ENCODE results near the gene EEF1AKMT2.
A peak's percentile ranks its signal among the peaks of the same experiment; 100 is the strongest.
"Not testable (repeated sequence)": the region's sequence is repeated elsewhere in the genome, so short reads cannot be mapped to it uniquely, and the experiment has no call there.

Gene EEF1AKMT2

GRCh38 chr10:124791547-124792348 lies at the start of gene EEF1AKMT2:
EEF1AKMT2 (minus strand) TSS chr10:124791887; CDS start chr10:124791833, 54 bp downstream.
- DNase-seq, result peak; percentile 78 to 79

GRCh38 chr10:124837687-124838086 lies 46.0 kb upstream of the EEF1AKMT2 start:
- no peak for DNase-seq

GRCh38 chr10:124831116-124831515 lies 39.4 kb upstream of the EEF1AKMT2 start:
- DNase-seq, result no peak

DNA sequence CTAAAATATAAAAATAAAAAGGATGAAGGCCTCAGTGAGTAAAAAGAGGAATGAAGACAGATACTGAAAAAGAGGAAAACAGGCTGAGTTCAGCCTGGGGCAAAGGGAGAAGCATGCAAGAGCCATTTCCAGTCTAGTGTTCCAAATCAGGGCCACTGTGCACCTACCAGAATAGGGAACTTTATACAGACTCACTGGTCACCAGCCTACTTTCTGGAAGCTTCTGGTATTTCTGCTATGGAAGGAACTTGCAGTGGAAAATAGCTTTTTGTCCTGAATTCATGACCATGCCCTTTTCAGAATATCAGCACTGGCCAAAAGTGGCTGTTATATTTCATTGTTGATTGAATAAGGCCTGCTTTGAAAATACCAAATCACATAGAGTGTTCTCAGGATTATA lies 38.8 kb upstream of the EEF1AKMT2 start:
- DNase-seq, result no peak

- DNase-seq, result no peak
Measured at GRCh38 chr10:124829447-124830115, 37.9 kb upstream of the EEF1AKMT2 start.

GRCh38 chr10:124827474-124827873 lies 35.8 kb upstream of the EEF1AKMT2 start:
- no peak for DNase-seq

DNA sequence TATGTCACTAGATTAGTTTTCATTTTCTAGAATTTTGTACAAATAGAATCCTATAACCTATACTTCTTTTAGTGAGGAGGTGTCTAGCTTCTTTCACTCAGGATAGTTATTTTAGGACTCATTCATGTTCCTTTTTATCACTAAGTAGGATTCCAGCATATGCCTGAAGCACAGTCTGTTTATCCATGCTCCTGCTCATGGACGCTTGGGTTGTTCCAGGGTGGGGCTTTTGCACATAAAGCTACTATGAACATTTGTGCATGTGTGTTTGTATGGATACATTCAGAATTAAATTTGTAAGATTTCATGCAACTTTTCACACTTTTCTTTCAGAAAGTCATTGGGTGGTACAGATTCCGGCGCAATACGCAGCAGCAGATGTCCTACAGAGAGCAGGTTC lies 34.6 kb upstream of the EEF1AKMT2 start:
- DNase-seq, result no peak

- DNase-seq, result no peak
Measured at GRCh38 chr10:124825702-124826101, 34.0 kb upstream of the EEF1AKMT2 start.

- not testable (repeated sequence) for DNase-seq
Measured at GRCh38 chr10:124824932-124825331, 33.2 kb upstream of the EEF1AKMT2 start.

GRCh38 chr10:124824507-124824906 lies 32.8 kb upstream of the EEF1AKMT2 start:
- DNase-seq, result no peak

- DNase-seq, result no peak
Measured at GRCh38 chr10:124821520-124821919, 29.8 kb upstream of the EEF1AKMT2 start.

- DNase-seq, result no peak
Measured at GRCh38 chr10:124820121-124820520, 28.4 kb upstream of the EEF1AKMT2 start.

DNA sequence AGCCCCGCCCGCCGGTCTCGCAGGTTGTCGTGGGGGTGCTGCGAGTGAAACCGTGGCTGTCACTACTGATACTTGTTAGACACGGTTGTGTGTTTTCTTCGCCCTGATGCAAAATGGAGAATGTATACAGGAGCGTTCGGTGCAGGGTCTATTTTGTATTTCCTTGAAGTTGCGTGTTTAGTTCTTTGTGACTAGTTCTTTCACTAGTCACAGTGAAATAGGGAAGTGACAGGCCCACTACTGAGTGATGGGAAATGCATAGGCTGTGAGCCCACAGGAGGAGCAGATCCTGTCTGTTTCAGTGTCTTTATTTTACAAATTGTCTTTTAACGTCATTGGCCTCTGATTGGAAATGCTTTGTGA lies 10.6 kb upstream of the EEF1AKMT2 start:
- DNase-seq, result peak in 1 of 2 donors; percentile 8

DNA sequence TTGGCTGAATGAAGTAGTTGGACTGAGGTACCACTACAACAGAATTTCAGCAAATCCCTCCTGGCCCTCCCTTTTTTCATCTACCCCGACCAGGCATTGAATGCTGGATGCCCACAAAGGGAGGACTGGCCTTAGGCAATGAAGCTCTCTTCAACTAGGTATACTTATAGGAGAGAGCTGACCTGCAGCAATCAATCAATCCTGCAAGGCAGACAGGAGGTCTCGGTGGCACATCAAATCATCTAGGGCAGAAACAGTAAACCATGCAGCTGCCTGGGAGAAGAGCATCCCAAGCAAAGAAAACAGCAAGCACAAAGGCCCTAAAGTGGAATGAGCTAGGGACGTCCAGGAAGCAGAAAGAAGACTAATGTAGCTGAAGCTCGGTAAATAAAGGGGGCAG lies 7.5 kb upstream of the EEF1AKMT2 start:
- DNase-seq, result no peak

GRCh38 chr10:124798781-124799180 lies 7.1 kb upstream of the EEF1AKMT2 start:
- DNase-seq, result no peak

DNA sequence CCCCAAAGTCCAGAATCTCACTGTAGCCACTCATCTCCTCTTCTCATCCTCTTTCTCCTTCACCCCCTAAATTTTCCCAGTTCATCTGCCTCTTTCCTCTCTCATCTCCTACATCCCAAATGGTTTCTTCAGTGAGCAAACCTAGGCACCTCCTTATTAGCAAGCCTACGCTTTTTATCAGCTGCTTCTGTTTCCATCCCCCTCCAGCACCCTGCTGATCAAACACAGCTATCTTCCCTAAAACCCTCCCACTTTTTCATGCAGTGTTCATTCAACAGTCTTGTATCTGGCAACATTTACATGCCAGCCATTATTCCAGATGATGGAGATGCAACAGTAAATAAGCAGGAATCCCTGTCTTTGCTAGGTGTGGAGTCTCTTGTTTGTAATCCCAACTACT lies 6.7 kb upstream of the EEF1AKMT2 start:
- DNase-seq, result no peak

- no peak for DNase-seq
Measured at GRCh38 chr10:124792998-124793352, 1.3 kb upstream of the EEF1AKMT2 start.

DNA sequence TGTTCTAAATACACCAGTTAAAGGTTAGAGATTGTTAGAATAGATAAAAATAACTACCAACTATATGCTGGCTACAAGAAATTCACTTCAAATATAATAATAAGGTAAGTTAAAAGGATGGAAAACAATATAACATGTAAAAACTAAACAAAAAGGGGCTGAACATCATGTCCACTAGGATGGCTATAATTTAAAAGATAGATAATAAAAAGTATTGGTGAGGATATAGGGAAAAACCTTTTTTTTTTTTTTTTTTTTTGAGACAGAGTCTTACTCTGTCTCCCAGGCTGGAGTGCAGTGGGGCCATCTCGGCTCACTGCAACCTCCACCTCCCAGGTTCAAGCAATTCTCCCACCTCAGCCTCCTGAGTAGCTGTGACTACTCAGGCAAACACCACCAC lies 8.8 kb downstream of the EEF1AKMT2 start:
- not testable (repeated sequence) for DNase-seq

- no peak for DNase-seq
Measured at GRCh38 chr10:124768791-124769190, 22.9 kb downstream of the EEF1AKMT2 start.

DNA sequence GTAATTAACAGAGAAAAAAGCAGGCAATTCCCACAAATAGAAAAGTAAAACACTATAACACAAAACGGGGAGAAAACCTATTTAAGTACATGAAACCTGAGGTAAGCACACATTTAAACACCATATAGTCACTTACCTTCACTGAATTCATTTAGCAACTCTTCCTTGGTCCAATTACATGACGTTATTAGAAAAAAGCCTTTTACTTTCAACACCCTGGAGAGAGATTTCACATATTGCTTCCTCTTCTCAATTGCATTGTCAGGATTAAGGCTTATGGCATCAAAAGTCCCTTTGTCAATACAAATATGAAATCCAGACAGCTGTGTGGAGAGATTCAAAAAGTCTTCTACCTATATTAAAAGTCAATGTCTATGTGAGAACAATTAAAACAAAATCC lies 26.4 kb downstream of the EEF1AKMT2 start:
- no peak for DNase-seq

- DNase-seq, result no peak
Measured at GRCh38 chr10:124763267-124763666, 28.4 kb downstream of the EEF1AKMT2 start.

DNA sequence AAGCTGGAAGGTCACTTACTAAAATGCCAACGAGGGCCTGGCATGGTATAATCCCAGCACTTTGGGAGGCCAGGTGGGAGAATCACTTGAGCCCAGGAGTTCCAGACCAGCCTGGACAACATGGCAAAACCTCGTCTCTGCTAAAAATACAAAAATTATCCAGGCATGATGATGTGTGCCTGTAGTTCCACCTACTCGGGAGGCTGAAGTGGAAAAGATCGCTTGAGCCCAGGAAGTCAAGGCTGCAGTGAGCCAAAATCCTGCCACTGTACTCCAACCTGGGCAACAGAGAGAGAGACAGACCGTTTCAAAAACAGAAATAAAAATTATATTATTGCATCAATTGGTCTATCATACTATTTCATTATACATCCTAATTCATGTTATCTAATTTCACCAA lies 29.4 kb downstream of the EEF1AKMT2 start:
- DNase-seq, result no peak

DNA sequence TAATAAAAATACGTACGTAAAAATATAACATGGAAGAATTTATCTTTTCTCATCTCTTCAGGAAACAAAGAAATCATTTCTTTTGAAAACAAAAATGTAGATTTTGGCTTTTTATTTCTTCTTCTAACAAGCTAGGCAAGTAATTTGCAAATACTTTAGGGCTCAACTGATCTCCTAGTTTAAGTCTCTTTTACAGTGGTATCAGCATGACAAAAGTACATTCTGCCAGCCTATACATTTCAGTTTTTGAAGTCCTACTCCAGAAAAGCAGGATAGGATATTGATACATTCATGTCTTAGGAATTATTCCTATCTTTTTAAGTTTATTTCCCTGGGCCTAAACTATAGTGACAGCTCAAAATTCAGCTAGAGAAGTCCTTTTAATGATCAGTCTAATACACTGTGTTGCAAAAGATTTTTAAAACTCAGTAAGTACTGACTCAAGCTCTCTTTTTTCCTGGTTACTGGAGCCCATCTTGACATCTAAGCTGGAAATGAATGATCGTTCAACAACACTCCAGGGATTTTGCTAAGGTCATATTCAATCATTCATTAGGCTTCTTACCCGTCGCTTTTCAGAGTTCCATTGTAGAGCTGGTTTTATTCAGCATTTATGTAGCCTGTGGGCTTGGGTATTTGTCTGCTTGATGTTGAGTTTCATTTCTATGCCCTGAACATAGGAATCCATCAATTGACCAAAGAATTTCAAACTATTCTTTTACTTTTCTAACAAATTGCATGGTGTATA lies 35.4 kb downstream of the EEF1AKMT2 start:
- no peak for DNase-seq

GRCh38 chr10:124755581-124755980 lies 36.1 kb downstream of the EEF1AKMT2 start:
- no peak for DNase-seq
